CD4-positive, alpha-beta memory T cell (primary cell): ENCODE measurements around the gene LSM2. TPM values are rescaled to one million over a fixed set of nuclear protein-coding genes. Genes with fewer than 3 reads are reported as not detected.

ENCODE experiments used
- CTCF ChIA-PET: fragments of 350-600 bp; sonication (Branson Sonifier 250); formaldehyde crosslinking; loops from one replicate; lab custom pipeline; 2021; ENCODE audit warnings: inconsistent platforms; ENCODE audit not compliant: partially characterized antibody; lab: Charles Lee
- POLR2A ChIA-PET: fragments of 350-600 bp; sonication (Branson Sonifier 250); formaldehyde crosslinking; loops from one replicate; lab custom pipeline; 2021; ENCODE audit not compliant: partially characterized antibody; lab: Charles Lee
- DNase-seq, 5 donors: peaks; one replicate each; pipeline versions ENCODE4 v3.0.0 to v3.0.0-alpha.2; 2020 to 2022; ENCODE audit warnings: mixed read lengths in 1 of 5
- H3K27ac ChIP-seq: one replicate; pipeline ENCODE4 v1.7.0; 2013; ENCODE audit warnings: low read depth, low read length
- H3K27me3 ChIP-seq: 2 replicates; pipeline ENCODE4 v1.7.0; 2013; ENCODE audit warnings: mild to moderate bottlenecking, low read length, moderate library complexity; ENCODE audit not compliant: insufficient read depth
- H3K36me3 ChIP-seq: 2 replicates; pipeline ENCODE4 v1.7.0; 2013; ENCODE audit warnings: mild to moderate bottlenecking, low read length, moderate library complexity; ENCODE audit not compliant: insufficient read depth
- H3K4me1 ChIP-seq: 2 replicates; pipeline ENCODE4 v1.7.0; 2013; ENCODE audit warnings: mild to moderate bottlenecking, low read length, moderate library complexity; ENCODE audit not compliant: insufficient read depth
- H3K4me3 ChIP-seq, 2 donors: one replicate each; pipeline ENCODE4 v1.7.0; 2013; ENCODE audit warnings: low read length in 2 of 2, mild to moderate bottlenecking in 1 of 2
- H3K9me3 ChIP-seq, 2 donors: one replicate each; pipeline ENCODE4 v1.7.0; 2013; ENCODE audit warnings: low read length in 2 of 2, control low read depth in 1 of 2; ENCODE audit not compliant: control insufficient read depth in 1 of 2
- H3K27ac Mint-ChIP-seq, 7 donors: one replicate each; pipeline ENCODE4 v1.8.0; 2020 to 2021; ENCODE audit warnings: mixed read lengths in 7 of 7, mild to moderate bottlenecking in 6 of 7, inconsistent platforms in 3 of 7, moderate library complexity in 3 of 7
- H3K27me3 Mint-ChIP-seq, 2 donors: one replicate each; pipeline ENCODE4 v1.8.0; 2020 to 2021; ENCODE audit warnings: mixed read lengths in 2 of 2
- H3K36me3 Mint-ChIP-seq, 2 donors: one replicate each; pipeline ENCODE4 v1.8.0; 2020 to 2021; ENCODE audit warnings: mixed read lengths in 2 of 2, inconsistent platforms in 1 of 2, mild to moderate bottlenecking in 1 of 2
- H3K4me1 Mint-ChIP-seq, 4 donors: one replicate each; pipeline ENCODE4 v1.8.0; 2020 to 2021; ENCODE audit warnings: mixed read lengths in 4 of 4, mild to moderate bottlenecking in 1 of 4
- H3K4me3 Mint-ChIP-seq, 8 donors: one replicate each; pipeline ENCODE4 v1.8.0; 2020 to 2021; ENCODE audit warnings: mixed read lengths in 8 of 8, mild to moderate bottlenecking in 7 of 8, moderate library complexity in 6 of 8, inconsistent platforms in 3 of 8
- H3K9me3 Mint-ChIP-seq, 8 donors: one replicate each; pipeline ENCODE4 v1.8.0; 2020 to 2021; ENCODE audit warnings: mixed read lengths in 8 of 8, mild to moderate bottlenecking in 5 of 8, inconsistent platforms in 3 of 8, moderate library complexity in 1 of 8
- intact Hi-C: fragments of 100-400 bp; cut with micrococcal nuclease; formaldehyde crosslinking; loops from one replicate; pipeline ENCODE4 v1.15.1; 2023
- polyA plus RNA-seq, 2 donors: library from polyadenylated mRNA; unstranded; fragments of 300-500 nt; fragmentation: Illumina TruSeq; gene quantifications; one replicate each; pipeline ENCODE4 v1.2.3, GENCODE V29; 2021
- total RNA-seq, 2 experiments: library from RNA; stranded (reverse); gene quantifications; one replicate each; pipeline ENCODE4 v1.2.3, GENCODE V29; 2021

The LSM2 gene
- total and polyA plus RNA-seq, 4 experiments from 2014 or later = 30.0 to 80.4 (median 51.0) TPM

- no peak for DNase-seq
- H3K27me3 Mint-ChIP-seq = no peaks in the 10 kb centered on the region
- H3K4me3 Mint-ChIP-seq = no peak overlapping the region
- Histone ChIP-seq H3K4me3 (no peak overlapping the region), H3K9me3 (no peaks in the 10 kb centered on the region), H3K4me1 (no peaks in the 10 kb centered on the region), H3K36me3 (no peaks in the 10 kb centered on the region), H3K27ac (no peak overlapping the region), H3K27me3 (no peaks in the 10 kb centered on the region)
- peaks cover 0 to 8% (median 3%) of the 10 kb centered on the region in 4 donors for H3K4me1 Mint-ChIP-seq
- POLR2A ChIA-PET = interaction anchor here (1.2 kb wide), 1 partner anchor 10 kb away, joined by 4 read pairs; the partner anchor contains the start of gene MSH5
- CTCF ChIA-PET = interaction anchor here (1.1 kb wide), 1 partner anchor 20 kb away, joined by 3 read pairs; no protein-coding TSS in a partner anchor
- intact Hi-C loops = no loop called here
- H3K36me3 Mint-ChIP-seq = peaks cover 0 to 4% of the 10 kb centered on the region in 2 donors
- H3K9me3 Mint-ChIP-seq = no peaks in the 10 kb centered on the region
- no peak overlapping the region for H3K27ac Mint-ChIP-seq
Measured at GRCh38 chr6:31749301-31750036, 57.3 kb downstream of the LSM2 start.

Other genes with a start within 250 kb of the LSM2 start
Only the 30 nearest of the 40 such genes appear.
- 100 to 1,000 TPM; 296 to 325 TPM for gene BAG6, start 154.3 kb downstream of the LSM2 start, total RNA-seq
- gene BAG6, start 154.3 kb downstream of the LSM2 start, polyA plus RNA-seq = 10 to 100 TPM; 12.0 to 23.1 TPM
- gene APOM, start 151.1 kb downstream of the LSM2 start, total RNA-seq = 1 to 10 TPM; 1.3 to 1.5 TPM
- gene APOM, start 151.1 kb downstream of the LSM2 start, polyA plus RNA-seq = 1 to 10 TPM; 4.9 to 5.2 TPM
- 10 to 100 TPM; 37.5 to 39.9 TPM for gene C6orf47, start 146.2 kb downstream of the LSM2 start, total RNA-seq
- gene C6orf47, start 146.2 kb downstream of the LSM2 start, polyA plus RNA-seq = 10 to 100 TPM; 15.8 to 29.7 TPM
- gene GPANK1, start 142.0 kb downstream of the LSM2 start, total RNA-seq = 10 to 100 TPM; 25.1 to 25.5 TPM
- 10 to 100 TPM; 16.7 to 19.5 TPM for gene GPANK1, start 142.0 kb downstream of the LSM2 start, polyA plus RNA-seq
- gene CSNK2B, start 140.9 kb downstream of the LSM2 start, total RNA-seq = 100 to 1,000 TPM; 141 to 148 TPM
- gene CSNK2B, start 140.9 kb downstream of the LSM2 start, polyA plus RNA-seq = 100 to 1,000 TPM; 183 to 232 TPM
- 10 to 100 TPM; 39.3 to 39.8 TPM for gene LY6G5B, start 137.0 kb downstream of the LSM2 start, total RNA-seq
- gene LY6G5B, start 137.0 kb downstream of the LSM2 start, polyA plus RNA-seq = under 1 TPM in 1 of 2 donors, not detected in 1; 0.98 TPM
- 1 to 10 TPM; 4.4 to 4.5 TPM for gene LY6G5C, start 125.9 kb downstream of the LSM2 start, total RNA-seq
- 10 to 100 TPM in 1 of 2 donors, 1 to 10 TPM in 1; 8.9 to 11.8 TPM for gene LY6G5C, start 125.9 kb downstream of the LSM2 start, polyA plus RNA-seq
- 10 to 100 TPM; 66.0 to 69.2 TPM for gene ABHD16A, start 103.6 kb downstream of the LSM2 start, total RNA-seq
- 10 to 100 TPM; 35.9 to 46.8 TPM for gene ABHD16A, start 103.6 kb downstream of the LSM2 start, polyA plus RNA-seq
- not detected for gene LY6G6F, start 100.1 kb downstream of the LSM2 start, total RNA-seq
- gene LY6G6F, start 100.1 kb downstream of the LSM2 start, polyA plus RNA-seq = not detected
- not detected for gene LY6G6D, start 91.6 kb downstream of the LSM2 start, total RNA-seq
- not detected for gene LY6G6D, start 91.6 kb downstream of the LSM2 start, polyA plus RNA-seq
- gene LY6G6C, start 85.2 kb downstream of the LSM2 start, total RNA-seq = not detected
- not detected for gene LY6G6C, start 85.2 kb downstream of the LSM2 start, polyA plus RNA-seq
- not detected for gene MPIG6B, start 83.6 kb downstream of the LSM2 start, total RNA-seq
- not detected for gene MPIG6B, start 83.6 kb downstream of the LSM2 start, polyA plus RNA-seq
- 1 to 10 TPM; 5.4 to 7.4 TPM for gene DDAH2, start 77.7 kb downstream of the LSM2 start, total RNA-seq
- 10 to 100 TPM; 16.4 to 19.8 TPM for gene DDAH2, start 77.7 kb downstream of the LSM2 start, polyA plus RNA-seq
- 10 to 100 TPM; 91.0 to 98.3 TPM for gene CLIC1, start 70.4 kb downstream of the LSM2 start, total RNA-seq
- gene CLIC1, start 70.4 kb downstream of the LSM2 start, polyA plus RNA-seq = 100 to 1,000 TPM; 462 to 601 TPM
- gene MSH5, start 67.0 kb downstream of the LSM2 start, total RNA-seq = 10 to 100 TPM; 11.4 to 12.1 TPM
- gene MSH5, start 67.0 kb downstream of the LSM2 start, polyA plus RNA-seq = 1 to 10 TPM in 1 of 2 donors, under 1 TPM in 1; 0.95 to 3.2 TPM
- 1 to 10 TPM; 2.7 to 3.7 TPM for gene SAPCD1, start 44.3 kb downstream of the LSM2 start, total RNA-seq
- gene SAPCD1, start 44.3 kb downstream of the LSM2 start, polyA plus RNA-seq = under 1 TPM in 1 of 2 donors, not detected in 1; 0.89 TPM
- 1 to 10 TPM; 1.0 to 1.7 TPM for gene VWA7, start 29.6 kb downstream of the LSM2 start, total RNA-seq
- 1 to 10 TPM in 1 of 2 donors, under 1 TPM in 1; 1.00 to 2.5 TPM for gene VWA7, start 29.6 kb downstream of the LSM2 start, polyA plus RNA-seq
- gene VARS1, start 11.2 kb downstream of the LSM2 start, total RNA-seq = 10 to 100 TPM; 39.6 to 46.8 TPM
- gene VARS1, start 11.2 kb downstream of the LSM2 start, polyA plus RNA-seq = 10 to 100 TPM; 43.4 to 45.9 TPM
- gene HSPA1L, start 8.3 kb upstream of the LSM2 start, total RNA-seq = 1 to 10 TPM; 8.2 to 8.3 TPM
- 1 to 10 TPM; 1.1 to 4.4 TPM for gene HSPA1L, start 8.3 kb upstream of the LSM2 start, polyA plus RNA-seq
- gene HSPA1A, start 8.6 kb upstream of the LSM2 start, total RNA-seq = 10 to 100 TPM; 69.9 to 71.5 TPM
- 10 to 100 TPM; 14.6 to 71.9 TPM for gene HSPA1A, start 8.6 kb upstream of the LSM2 start, polyA plus RNA-seq
- 10 to 100 TPM; 58.0 to 60.8 TPM for gene HSPA1B, start 20.8 kb upstream of the LSM2 start, total RNA-seq
- gene HSPA1B, start 20.8 kb upstream of the LSM2 start, polyA plus RNA-seq = 1 to 10 TPM; 1.9 to 5.3 TPM
- gene NEU1, start 55.9 kb upstream of the LSM2 start, total RNA-seq = 10 to 100 TPM; 19.6 to 21.1 TPM
- 10 to 100 TPM; 22.5 to 23.4 TPM for gene NEU1, start 55.9 kb upstream of the LSM2 start, polyA plus RNA-seq
- gene SLC44A4, start 72.0 kb upstream of the LSM2 start, total RNA-seq = not detected
- gene SLC44A4, start 72.0 kb upstream of the LSM2 start, polyA plus RNA-seq = under 1 TPM in 1 of 2 donors, not detected in 1; 0.11 TPM
- 10 to 100 TPM; 79.1 to 82.1 TPM for gene EHMT2, start 90.7 kb upstream of the LSM2 start, total RNA-seq
- 10 to 100 TPM; 24.1 to 47.9 TPM for gene EHMT2, start 90.7 kb upstream of the LSM2 start, polyA plus RNA-seq
- gene ZBTB12, start 95.1 kb upstream of the LSM2 start, total RNA-seq = 1 to 10 TPM; 2.4 to 2.5 TPM
- not detected for gene ZBTB12, start 95.1 kb upstream of the LSM2 start, polyA plus RNA-seq
- 1 to 10 TPM; 2.1 to 3.2 TPM for gene C2, start 120.8 kb upstream of the LSM2 start, total RNA-seq
- not detected for gene C2, start 120.8 kb upstream of the LSM2 start, polyA plus RNA-seq
- under 1 TPM in 1 of 2 experiments, not detected in 1; 0.64 TPM for gene CFB, start 139.1 kb upstream of the LSM2 start, total RNA-seq
- not detected for gene CFB, start 139.1 kb upstream of the LSM2 start, polyA plus RNA-seq
- 10 to 100 TPM; 45.8 to 49.0 TPM for gene NELFE, start 152.0 kb upstream of the LSM2 start, total RNA-seq
- 10 to 100 TPM; 67.0 to 78.5 TPM for gene NELFE, start 152.0 kb upstream of the LSM2 start, polyA plus RNA-seq
- gene SKIC2, start 152.2 kb upstream of the LSM2 start, total RNA-seq = 100 to 1,000 TPM; 117 to 119 TPM
- 10 to 100 TPM; 21.8 to 23.0 TPM for gene SKIC2, start 152.2 kb upstream of the LSM2 start, polyA plus RNA-seq
- 10 to 100 TPM; 27.8 to 30.3 TPM for gene DXO, start 165.2 kb upstream of the LSM2 start, total RNA-seq
- gene DXO, start 165.2 kb upstream of the LSM2 start, polyA plus RNA-seq = 10 to 100 TPM; 10.8 to 11.7 TPM